ENCODE results near the gene PCBP1. TPM values are rescaled to one million over a fixed set of nuclear protein-coding genes. Genes with fewer than 3 reads are reported as not detected.

Gene PCBP1
- total RNA-seq, 1 donor: 55.7 TPM

DNA sequence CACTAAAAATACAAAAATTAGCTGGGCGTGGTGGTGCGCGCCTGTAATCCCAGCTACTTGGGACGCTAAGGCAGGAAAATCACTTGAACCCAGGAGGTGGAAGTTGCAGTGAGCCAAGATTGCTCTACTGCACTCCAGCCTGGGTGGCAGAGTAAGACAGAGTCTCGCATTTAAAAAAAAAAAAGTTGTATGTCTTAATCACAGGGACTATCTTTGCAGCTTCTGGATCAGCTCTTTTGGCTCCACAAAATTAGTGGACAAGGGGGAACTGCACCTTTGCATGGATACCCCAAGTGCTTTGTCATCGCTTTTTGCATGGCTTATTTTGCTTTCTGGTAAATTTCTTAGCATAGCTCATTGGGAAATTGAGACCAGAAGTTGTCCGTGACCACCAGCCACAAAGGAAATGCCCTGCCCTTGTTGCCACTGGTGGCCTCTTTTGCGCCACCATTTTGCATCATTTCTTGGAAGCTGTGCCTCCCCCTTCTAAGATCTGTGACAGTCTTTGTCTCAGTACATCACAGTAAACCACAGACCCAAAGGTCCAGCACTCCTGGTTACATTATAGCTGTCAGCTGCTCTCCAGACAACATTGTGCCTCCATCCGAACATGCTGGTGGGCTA, 43.9 kb upstream of the PCBP1 start:
- Histone ChIP-seq H3K4me3 (ENCODE audit: insufficient read depth, low read length) (no peak overlapping the region), H3K79me2 (ENCODE audit: insufficient read depth, low read length) (no peaks in the 10 kb centered on the region), H4K20me1 (ENCODE audit: insufficient read depth, low read length) (no peaks in the 10 kb centered on the region), H3K4me2 (ENCODE audit: insufficient read depth, low read length) (no peak overlapping the region), H3K9me3 (ENCODE audit: low read depth, low read length) (no peaks in the 10 kb centered on the region), H3K27ac (ENCODE audit: low read depth, low read length) (no peak overlapping the region), H3K4me1 (ENCODE audit: insufficient read depth, low read length) (peaks cover 8% of the 10 kb centered on the region), H3K27me3 (ENCODE audit: insufficient read depth, low read length) (no peaks in the 10 kb centered on the region), H3K36me3 (ENCODE audit: insufficient read depth, low read length) (peaks cover 8% of the 10 kb centered on the region), H2AFZ (ENCODE audit: low read length) (no peak overlapping the region)
- no peak for TF ChIP-seq CTCF (IDR thresholded peaks at IDR 0.05; ENCODE audit: extremely low read depth, low read depth, low read length)
- DNase-seq (ENCODE audit: insufficient read length, low spot score, missing footprints): no peak

- H3K36me3 ChIP-seq (ENCODE audit: insufficient read depth, low read length): peaks cover 8% of the 10 kb centered on the region
- peaks cover 8% of the 10 kb centered on the region for H3K4me1 ChIP-seq (ENCODE audit: insufficient read depth, low read length)
- no peak for DNase-seq (ENCODE audit: insufficient read length, low spot score, missing footprints)
- TF ChIP-seq CTCF (IDR thresholded peaks at IDR 0.05; ENCODE audit: extremely low read depth, low read depth, low read length): no peak
- no peak overlapping the region for H3K4me3 ChIP-seq (ENCODE audit: insufficient read depth, low read length)
- no peaks in the 10 kb centered on the region for H4K20me1 ChIP-seq (ENCODE audit: insufficient read depth, low read length)
- H3K79me2 ChIP-seq (ENCODE audit: insufficient read depth, low read length): no peaks in the 10 kb centered on the region
- H2AFZ ChIP-seq (ENCODE audit: low read length): no peak overlapping the region
- H3K9me3 ChIP-seq (ENCODE audit: low read depth, low read length): no peaks in the 10 kb centered on the region
- no peak overlapping the region for H3K4me2 ChIP-seq (ENCODE audit: insufficient read depth, low read length)
- no peaks in the 10 kb centered on the region for H3K27me3 ChIP-seq (ENCODE audit: insufficient read depth, low read length)
- H3K27ac ChIP-seq (ENCODE audit: low read depth, low read length): no peak overlapping the region
These were observed 42.8 kb upstream of the PCBP1 start for GRCh38 chr2:70044290-70045040.

- no peak for TF ChIP-seq CTCF (IDR thresholded peaks at IDR 0.05; ENCODE audit: extremely low read depth, low read depth, low read length)
- Histone ChIP-seq H3K4me2 (ENCODE audit: insufficient read depth, low read length) (no peak overlapping the region), H3K4me3 (ENCODE audit: insufficient read depth, low read length) (no peak overlapping the region), H2AFZ (ENCODE audit: low read length) (no peak overlapping the region), H4K20me1 (ENCODE audit: insufficient read depth, low read length) (no peaks in the 10 kb centered on the region), H3K36me3 (ENCODE audit: insufficient read depth, low read length) (peaks cover 13% of the 10 kb centered on the region), H3K27me3 (ENCODE audit: insufficient read depth, low read length) (no peaks in the 10 kb centered on the region), H3K4me1 (ENCODE audit: insufficient read depth, low read length) (peaks cover 8% of the 10 kb centered on the region), H3K9me3 (ENCODE audit: low read depth, low read length) (no peaks in the 10 kb centered on the region), H3K79me2 (ENCODE audit: insufficient read depth, low read length) (no peaks in the 10 kb centered on the region), H3K27ac (ENCODE audit: low read depth, low read length) (no peak overlapping the region)
- no peak for DNase-seq (ENCODE audit: insufficient read length, low spot score, missing footprints)
These were observed 41.9 kb upstream of the PCBP1 start for GRCh38 chr2:70045405-70045804.

- no peak for DNase-seq (ENCODE audit: insufficient read length, low spot score, missing footprints)
- Histone ChIP-seq H3K4me1 (ENCODE audit: insufficient read depth, low read length) (peaks cover 8% of the 10 kb centered on the region), H4K20me1 (ENCODE audit: insufficient read depth, low read length) (no peaks in the 10 kb centered on the region), H3K27ac (ENCODE audit: low read depth, low read length) (no peak overlapping the region), H3K36me3 (ENCODE audit: insufficient read depth, low read length) (peaks cover 17% of the 10 kb centered on the region), H3K79me2 (ENCODE audit: insufficient read depth, low read length) (no peaks in the 10 kb centered on the region), H3K27me3 (ENCODE audit: insufficient read depth, low read length) (no peaks in the 10 kb centered on the region), H3K4me3 (ENCODE audit: insufficient read depth, low read length) (no peak overlapping the region), H2AFZ (ENCODE audit: low read length) (no peak overlapping the region), H3K9me3 (ENCODE audit: low read depth, low read length) (no peaks in the 10 kb centered on the region), H3K4me2 (ENCODE audit: insufficient read depth, low read length) (no peak overlapping the region)
- no peak for TF ChIP-seq CTCF (IDR thresholded peaks at IDR 0.05; ENCODE audit: extremely low read depth, low read depth, low read length)
These were observed 41.3 kb upstream of the PCBP1 start for GRCh38 chr2:70045932-70046331.
